Ishikawa (cell line): Measurements from ENCODE around the gene SYMPK.

Experiments used
- CEBPB ChIP-seq: IDR thresholded peaks from 2 replicates; pipeline ENCODE4 v1.6.1; 2012
- CREB1 ChIP-seq: IDR thresholded peaks from 2 replicates; pipeline ENCODE4 v1.6.1; 2012; ENCODE audit warnings: low read depth
- EGR1 ChIP-seq: IDR thresholded peaks from 2 replicates; pipeline ENCODE4 v1.6.1; 2012
- EP300 ChIP-seq: IDR thresholded peaks from 2 replicates; pipeline ENCODE4 v1.6.1; 2012; ENCODE audit warnings: borderline replicate concordance
- RAD21 ChIP-seq: IDR thresholded peaks from 2 replicates; pipeline ENCODE4 v1.6.1; 2012; ENCODE audit warnings: low read depth
- TAF1 ChIP-seq: IDR thresholded peaks from 2 replicates; pipeline ENCODE4 v1.6.1; 2012; ENCODE audit warnings: low read depth, mild to moderate bottlenecking
- TCF12 ChIP-seq: IDR thresholded peaks from 2 replicates; pipeline ENCODE4 v1.6.1; 2012; ENCODE audit warnings: low read depth
- TEAD4 ChIP-seq: IDR thresholded peaks from 2 replicates; pipeline ENCODE4 v1.6.1; 2012
- YY1 ChIP-seq: IDR thresholded peaks from 2 replicates; pipeline ENCODE4 v1.6.1; 2012; ENCODE audit warnings: low read depth
- ZBTB7A ChIP-seq: IDR thresholded peaks from 2 replicates; pipeline ENCODE4 v1.6.1; 2012; ENCODE audit warnings: low read depth
- TF ChIP-seq, protein P1 (sequence below): IDR thresholded peaks from 2 replicates; pipeline ENCODE4 v1.6.1; 2012; ENCODE audit warnings: low read depth, mild to moderate bottlenecking
- TF ChIP-seq, protein P2 (sequence below): IDR thresholded peaks from 2 replicates; pipeline ENCODE4 v1.6.1; 2012
- TF ChIP-seq, protein P3 (sequence below): IDR thresholded peaks from 2 replicates; pipeline ENCODE4 v1.6.1; 2012

DNA sequence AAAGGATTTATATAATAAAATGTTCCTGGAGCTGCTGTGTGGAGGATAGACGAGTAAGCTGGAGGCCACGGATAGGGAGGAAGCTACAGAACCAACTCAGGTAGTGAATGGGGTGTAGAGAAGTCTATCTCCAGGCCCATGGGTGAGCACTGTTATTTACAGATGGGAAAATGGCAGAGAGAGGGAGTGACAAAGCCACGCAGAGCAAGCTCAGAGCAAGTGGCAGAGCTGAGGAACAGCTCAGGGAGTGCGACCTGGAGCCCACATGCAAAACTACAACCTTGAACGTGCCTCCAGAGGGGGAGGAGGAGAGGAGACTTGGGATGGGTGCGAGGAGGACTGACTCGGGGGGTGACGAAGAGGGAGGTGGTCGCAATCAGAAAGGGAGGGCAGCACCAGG lies 34.4 kb downstream of the SYMPK start:
- TF ChIP-seq, protein P1, sequence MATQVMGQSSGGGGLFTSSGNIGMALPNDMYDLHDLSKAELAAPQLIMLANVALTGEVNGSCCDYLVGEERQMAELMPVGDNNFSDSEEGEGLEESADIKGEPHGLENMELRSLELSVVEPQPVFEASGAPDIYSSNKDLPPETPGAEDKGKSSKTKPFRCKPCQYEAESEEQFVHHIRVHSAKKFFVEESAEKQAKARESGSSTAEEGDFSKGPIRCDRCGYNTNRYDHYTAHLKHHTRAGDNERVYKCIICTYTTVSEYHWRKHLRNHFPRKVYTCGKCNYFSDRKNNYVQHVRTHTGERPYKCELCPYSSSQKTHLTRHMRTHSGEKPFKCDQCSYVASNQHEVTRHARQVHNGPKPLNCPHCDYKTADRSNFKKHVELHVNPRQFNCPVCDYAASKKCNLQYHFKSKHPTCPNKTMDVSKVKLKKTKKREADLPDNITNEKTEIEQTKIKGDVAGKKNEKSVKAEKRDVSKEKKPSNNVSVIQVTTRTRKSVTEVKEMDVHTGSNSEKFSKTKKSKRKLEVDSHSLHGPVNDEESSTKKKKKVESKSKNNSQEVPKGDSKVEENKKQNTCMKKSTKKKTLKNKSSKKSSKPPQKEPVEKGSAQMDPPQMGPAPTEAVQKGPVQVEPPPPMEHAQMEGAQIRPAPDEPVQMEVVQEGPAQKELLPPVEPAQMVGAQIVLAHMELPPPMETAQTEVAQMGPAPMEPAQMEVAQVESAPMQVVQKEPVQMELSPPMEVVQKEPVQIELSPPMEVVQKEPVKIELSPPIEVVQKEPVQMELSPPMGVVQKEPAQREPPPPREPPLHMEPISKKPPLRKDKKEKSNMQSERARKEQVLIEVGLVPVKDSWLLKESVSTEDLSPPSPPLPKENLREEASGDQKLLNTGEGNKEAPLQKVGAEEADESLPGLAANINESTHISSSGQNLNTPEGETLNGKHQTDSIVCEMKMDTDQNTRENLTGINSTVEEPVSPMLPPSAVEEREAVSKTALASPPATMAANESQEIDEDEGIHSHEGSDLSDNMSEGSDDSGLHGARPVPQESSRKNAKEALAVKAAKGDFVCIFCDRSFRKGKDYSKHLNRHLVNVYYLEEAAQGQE = no peak
- TF ChIP-seq CREB1 (no peak), TCF12 (no peak), RAD21 (no peak), TAF1 (no peak), EP300 (no peak), TEAD4 (no peak), EGR1 (no peak), YY1 (no peak), ZBTB7A (no peak), CEBPB (no peak)
- TF ChIP-seq, protein P2, sequence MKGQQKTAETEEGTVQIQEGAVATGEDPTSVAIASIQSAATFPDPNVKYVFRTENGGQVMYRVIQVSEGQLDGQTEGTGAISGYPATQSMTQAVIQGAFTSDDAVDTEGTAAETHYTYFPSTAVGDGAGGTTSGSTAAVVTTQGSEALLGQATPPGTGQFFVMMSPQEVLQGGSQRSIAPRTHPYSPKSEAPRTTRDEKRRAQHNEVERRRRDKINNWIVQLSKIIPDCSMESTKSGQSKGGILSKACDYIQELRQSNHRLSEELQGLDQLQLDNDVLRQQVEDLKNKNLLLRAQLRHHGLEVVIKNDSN = no peak
- TF ChIP-seq, protein P3, sequence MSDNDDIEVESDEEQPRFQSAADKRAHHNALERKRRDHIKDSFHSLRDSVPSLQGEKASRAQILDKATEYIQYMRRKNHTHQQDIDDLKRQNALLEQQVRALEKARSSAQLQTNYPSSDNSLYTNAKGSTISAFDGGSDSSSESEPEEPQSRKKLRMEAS = no peak
